ENCODE results near the gene NEK7. TPM values are rescaled to one million over a fixed set of nuclear protein-coding genes. Genes with fewer than 3 reads are reported as not detected.
"Not testable (repeated sequence)": the region's sequence is repeated elsewhere in the genome, so short reads cannot be mapped to it uniquely, and the experiment has no call there.

The NEK7 gene
- total RNA-seq, 1 donor from 2014 or later, result 73.8 TPM

- no peak for DNase-seq (ENCODE audit: low spot score)
These were observed 133.4 kb downstream of the NEK7 start for GRCh38 chr1:198290089-198290683.

- no peak for DNase-seq (ENCODE audit: low spot score)
These were observed 134.2 kb downstream of the NEK7 start for GRCh38 chr1:198291036-198291435.

DNA sequence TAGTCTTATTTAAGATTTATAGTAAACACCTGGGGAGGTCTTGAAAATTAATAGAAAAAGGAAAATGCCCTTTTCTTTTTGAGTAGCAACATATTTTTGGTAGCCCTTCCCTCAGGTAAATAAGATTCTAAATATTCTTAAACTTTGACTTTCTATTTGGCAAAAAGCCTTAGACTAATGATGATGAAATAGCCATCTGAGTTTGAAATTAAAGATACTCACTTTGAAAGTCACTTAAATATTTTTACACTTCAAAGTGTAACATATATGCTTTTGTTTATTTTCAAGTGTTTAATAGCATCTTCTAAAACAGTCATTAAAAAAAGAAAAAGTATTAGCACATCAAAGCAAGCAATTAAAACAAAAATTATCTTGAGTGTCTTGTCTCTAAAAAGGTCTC lies 135.1 kb downstream of the NEK7 start:
- DNase-seq (ENCODE audit: low spot score), result no peak

GRCh38 chr1:198295225-198295624 lies 138.4 kb downstream of the NEK7 start:
- DNase-seq (ENCODE audit: low spot score), result no peak

DNA sequence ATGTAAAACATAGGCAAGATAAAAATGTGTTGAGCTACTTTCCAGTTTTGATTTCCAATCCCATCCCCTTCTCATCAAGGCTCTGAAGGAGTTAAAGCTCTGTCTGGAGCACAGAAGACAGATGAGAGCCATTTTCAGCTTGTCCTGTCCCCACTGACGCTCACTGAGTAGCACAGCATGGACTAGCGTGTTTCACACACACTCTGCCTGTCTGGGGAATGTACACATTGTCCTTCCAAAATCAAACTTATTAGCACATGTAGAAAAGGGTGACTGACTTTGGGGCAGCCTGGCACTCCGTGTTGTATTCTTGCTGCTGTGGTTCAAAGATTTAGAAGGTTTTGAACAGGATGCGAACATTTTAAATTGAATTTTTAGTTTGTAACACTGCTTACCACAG lies 139.2 kb downstream of the NEK7 start:
- DNase-seq (ENCODE audit: low spot score), result no peak

- DNase-seq (ENCODE audit: low spot score), result no peak
These were observed 140.5 kb downstream of the NEK7 start for GRCh38 chr1:198297281-198297680.

- no peak for DNase-seq (ENCODE audit: low spot score)
These were observed 141.8 kb downstream of the NEK7 start for GRCh38 chr1:198298640-198299039.

GRCh38 chr1:198300451-198300850 lies 143.7 kb downstream of the NEK7 start:
- DNase-seq (ENCODE audit: low spot score), result no peak

DNA sequence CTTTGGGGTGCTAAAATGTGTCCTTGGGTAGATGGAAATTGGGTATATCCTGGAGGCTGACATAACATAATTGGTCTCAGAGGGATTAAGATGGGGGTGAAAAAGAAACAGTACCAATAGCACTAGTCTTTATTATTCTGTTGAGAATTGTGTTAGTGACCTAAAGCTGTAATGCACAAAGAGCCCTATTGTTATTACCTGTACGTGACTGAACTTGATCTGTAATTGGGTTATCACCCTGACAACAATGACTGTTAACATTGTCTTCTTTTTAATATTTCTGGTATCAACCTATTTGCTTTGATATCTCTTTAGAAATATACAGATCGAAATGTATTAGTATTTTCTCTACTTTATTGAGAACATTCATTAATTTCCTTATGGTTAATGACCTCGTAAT lies 147.6 kb downstream of the NEK7 start:
- no peak for DNase-seq (ENCODE audit: low spot score)

DNA sequence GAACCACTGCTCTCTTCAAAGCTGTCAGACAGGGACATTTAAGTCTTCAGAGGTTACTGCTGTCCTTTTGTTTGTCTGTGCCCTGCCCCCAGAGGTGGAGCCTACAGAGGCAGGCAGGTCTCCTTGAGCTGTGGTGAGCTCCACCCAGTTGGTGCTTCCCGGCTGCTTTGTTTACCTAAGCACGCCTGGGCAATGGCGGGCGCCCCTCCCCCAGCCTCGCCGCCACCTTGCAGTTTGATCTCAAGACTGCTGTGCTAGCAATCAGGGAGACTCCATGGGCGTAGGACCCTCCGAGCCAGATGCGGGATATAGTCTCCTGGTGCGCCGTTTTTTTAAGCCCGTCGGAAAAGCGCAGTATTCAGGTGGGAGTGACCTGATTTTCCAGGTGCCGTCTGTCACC lies 158.0 kb downstream of the NEK7 start:
- DNase-seq (ENCODE audit: low spot score), result not testable (repeated sequence)

DNA sequence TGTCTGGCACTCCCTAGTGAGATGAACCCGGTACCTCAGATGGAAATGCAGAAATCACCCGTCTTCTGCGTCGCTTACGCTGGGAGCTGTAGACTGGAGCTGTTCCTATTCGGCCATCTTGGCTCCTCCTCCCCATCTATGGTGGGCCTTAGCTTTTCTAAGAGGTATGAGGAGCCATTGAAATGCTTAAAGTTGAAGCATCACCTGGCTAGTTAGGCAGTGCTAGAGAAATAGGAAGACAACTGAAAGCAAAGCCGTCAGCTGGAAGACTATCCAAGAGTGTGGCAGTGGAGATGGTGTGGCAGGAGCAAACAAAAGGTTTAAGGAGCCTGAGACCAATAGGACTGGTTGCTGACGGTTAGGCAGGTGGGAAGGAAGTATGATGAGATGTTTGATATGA lies 158.5 kb downstream of the NEK7 start:
- DNase-seq (ENCODE audit: low spot score), result not testable (repeated sequence)

GRCh38 chr1:198316546-198317100 lies 159.8 kb downstream of the NEK7 start:
- no peak for DNase-seq (ENCODE audit: low spot score)

DNA sequence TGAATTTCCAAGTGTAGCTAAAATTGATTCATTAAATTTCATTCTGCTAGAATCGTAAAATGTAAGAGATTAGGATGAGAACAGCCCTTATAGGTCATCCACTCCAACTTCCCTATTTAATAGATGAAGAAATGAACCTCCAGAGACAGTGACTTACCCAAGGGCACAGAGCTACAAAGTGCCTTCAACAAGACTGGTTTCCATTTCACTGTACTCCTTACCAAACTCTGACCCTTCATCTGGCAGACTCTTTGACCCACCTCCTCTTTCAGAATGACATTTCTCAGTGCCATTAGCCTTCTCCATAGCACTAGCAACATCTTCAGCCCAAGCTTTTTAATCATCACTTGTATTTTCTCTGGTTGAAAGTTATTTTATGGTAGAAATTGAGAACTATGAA lies 161.3 kb downstream of the NEK7 start:
- no peak for DNase-seq (ENCODE audit: low spot score)

DNA sequence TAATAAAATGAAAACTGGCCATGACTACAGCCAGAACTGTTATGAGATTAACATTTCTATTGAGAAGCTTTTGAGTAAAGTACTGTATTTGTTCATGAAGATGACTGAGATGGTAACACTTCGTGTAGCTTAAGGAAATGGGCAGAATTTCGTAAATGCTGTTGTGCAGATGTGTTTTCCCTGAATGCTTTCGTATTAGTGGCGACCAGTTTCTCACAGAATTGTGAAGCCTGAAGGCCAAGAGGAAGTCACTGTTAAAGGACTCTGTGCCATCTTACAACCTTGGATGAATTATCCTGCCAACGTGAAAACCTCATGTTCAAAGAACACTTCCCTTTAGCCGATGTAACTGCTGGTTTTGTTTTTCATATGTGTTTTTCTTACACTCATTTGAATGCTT lies 164.0 kb downstream of the NEK7 start:
- DNase-seq (ENCODE audit: low spot score), result no peak

- DNase-seq (ENCODE audit: low spot score), result no peak
These were observed 169.4 kb downstream of the NEK7 start for GRCh38 chr1:198326232-198326631.

- no peak for DNase-seq (ENCODE audit: low spot score)
These were observed 170.1 kb downstream of the NEK7 start for GRCh38 chr1:198326915-198327314.

DNA sequence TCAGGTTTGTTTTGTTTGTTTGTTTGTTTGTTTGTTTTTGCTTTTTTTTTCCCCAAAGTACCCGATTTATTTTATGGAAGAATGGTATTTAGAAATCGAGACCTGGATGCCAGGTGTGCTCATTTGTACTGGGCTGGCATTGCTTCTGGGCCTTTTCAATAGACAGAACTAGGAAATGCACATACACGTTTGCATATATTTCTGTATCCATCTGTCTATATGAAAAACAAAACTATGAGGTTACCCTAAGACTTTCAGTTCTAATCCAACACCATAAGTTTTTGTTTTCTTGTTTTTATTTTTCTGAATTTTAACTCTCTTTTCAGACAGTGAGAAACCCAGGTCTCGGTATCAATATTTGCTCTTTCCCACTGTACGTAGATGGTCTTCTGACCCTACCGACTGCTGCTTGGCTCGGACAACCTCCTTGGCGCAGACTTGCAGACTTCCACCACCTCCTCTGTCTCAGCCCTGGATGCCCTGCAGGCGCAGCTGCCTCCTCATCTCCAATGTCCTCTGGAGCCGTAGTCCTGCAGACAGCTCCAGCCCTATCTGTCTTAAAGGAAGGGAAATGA lies 171.7 kb downstream of the NEK7 start:
- no peak for DNase-seq (ENCODE audit: low spot score)

DNA sequence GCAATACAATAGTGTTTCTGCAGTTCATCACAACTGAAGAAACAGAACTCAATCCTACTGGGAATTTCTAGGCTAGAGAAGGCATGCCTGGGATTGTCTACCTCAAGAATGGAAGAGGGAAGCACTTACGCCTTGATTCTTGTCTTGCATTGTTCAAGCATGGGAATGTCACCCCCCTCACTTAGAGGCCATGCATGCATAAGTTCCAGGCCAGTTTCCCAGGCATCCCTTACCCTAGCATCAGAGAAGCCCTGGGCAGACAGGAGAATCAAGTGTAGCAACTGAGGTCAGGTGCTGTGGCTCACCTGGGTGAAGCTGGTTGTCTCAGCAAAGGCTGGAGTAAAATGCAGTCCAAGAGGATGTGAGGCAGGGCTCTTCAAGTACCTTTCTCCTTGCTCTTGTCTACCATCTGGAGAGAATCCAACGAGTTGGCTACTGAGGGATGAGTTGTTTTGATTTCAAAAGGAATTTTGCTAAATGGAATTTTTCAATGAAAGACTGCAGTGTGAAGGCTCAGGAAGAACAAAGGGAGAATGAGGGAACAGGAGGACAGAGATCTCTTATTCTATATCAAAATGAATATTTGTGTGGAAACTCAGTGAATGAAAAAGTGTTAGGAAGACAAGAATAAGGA lies 174.3 kb downstream of the NEK7 start:
- DNase-seq (ENCODE audit: low spot score), result no peak

- DNase-seq (ENCODE audit: low spot score), result no peak
These were observed 176.9 kb downstream of the NEK7 start for GRCh38 chr1:198333744-198334143.

DNA sequence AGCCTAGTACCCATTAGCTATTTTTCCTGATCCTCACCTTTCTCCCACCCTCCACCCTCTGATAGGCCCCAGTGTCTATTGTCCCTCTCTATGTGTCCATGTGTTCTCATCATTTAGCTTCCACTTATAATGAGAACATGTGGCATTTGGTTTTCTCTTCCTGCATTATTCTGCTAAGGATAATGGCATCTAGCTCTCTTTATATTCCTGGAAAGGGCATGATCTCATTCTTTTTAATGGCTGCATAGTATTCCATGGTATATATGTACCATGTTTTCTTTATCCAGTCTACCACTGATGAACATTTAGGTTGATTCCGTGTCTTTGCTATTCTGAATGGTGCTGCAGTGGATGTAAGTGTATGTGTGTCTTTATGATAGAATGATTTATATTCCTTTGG lies 178.9 kb downstream of the NEK7 start:
- no peak for DNase-seq (ENCODE audit: low spot score)

DNA sequence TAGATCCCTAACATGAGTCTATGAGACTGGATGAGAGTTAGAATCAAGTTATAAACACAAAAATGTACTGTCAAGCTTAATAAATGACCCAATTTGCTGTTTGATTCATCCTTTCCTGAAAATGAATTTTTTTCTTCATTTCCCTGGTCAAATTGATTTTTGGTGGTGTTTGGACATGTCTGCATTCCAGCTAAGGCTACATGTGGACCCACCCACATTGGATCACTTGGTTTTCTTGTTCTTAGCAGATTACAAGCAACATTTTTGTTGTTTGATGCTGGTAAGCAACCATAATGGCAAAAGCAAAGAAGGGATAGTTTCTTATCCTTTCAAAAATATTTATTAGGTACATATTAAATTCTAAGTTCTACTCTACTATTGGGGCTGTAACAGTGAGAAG lies 181.1 kb downstream of the NEK7 start:
- no peak for DNase-seq (ENCODE audit: low spot score)

- DNase-seq (ENCODE audit: low spot score), result no peak
These were observed 183.3 kb downstream of the NEK7 start for GRCh38 chr1:198340139-198340538.

- DNase-seq (ENCODE audit: low spot score), result no peak
These were observed 189.4 kb downstream of the NEK7 start for GRCh38 chr1:198346178-198346577.

All from mucosa of gallbladder (tissue), 1 donor.